Measurements from ENCODE around the gene TBCE. TPM values are rescaled to one million over a fixed set of nuclear protein-coding genes. Genes with fewer than 3 reads are reported as not detected.

TBCE gene
- total RNA-seq, 1 experiment from 2014 or later = 41.6 TPM

DNA sequence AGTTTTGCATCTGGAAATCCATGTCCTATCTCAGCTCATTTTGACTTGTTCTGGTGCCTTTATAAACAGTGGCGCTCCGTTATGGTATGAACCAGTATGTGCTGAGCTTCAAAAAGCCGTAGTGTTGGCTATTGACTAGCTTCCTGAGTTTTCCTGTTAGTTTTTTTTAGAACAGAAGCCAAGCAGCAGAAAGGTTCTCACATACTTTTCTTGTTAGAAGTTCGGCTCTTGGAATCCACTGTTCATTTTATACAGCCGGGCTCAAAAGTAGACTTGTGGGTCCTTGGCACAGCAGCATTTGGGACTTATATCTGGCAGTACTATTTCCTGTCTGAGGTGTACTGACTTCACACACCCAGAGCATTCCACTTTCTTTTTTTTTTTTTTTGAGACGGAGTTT, 63.8 kb downstream of the TBCE start:
- H3K9ac ChIP-seq (ENCODE audit: extremely low read depth, insufficient read length, low read length) = no peak overlapping the region
- H4K91ac ChIP-seq (ENCODE audit: insufficient read length, low read depth, low read length) = no peak overlapping the region
- H2BK120ac ChIP-seq (ENCODE audit: low read depth, low read length, poor library complexity, severe bottlenecking) = no peak overlapping the region
- no peaks in the 10 kb centered on the region for H3K23me2 ChIP-seq (ENCODE audit: insufficient read length, low read depth, low read length, poor library complexity, severe bottlenecking)
- no peaks in the 10 kb centered on the region for H3K27me3 Mint-ChIP-seq (ENCODE audit: low read depth)
- TF ChIP-seq, protein P1, sequence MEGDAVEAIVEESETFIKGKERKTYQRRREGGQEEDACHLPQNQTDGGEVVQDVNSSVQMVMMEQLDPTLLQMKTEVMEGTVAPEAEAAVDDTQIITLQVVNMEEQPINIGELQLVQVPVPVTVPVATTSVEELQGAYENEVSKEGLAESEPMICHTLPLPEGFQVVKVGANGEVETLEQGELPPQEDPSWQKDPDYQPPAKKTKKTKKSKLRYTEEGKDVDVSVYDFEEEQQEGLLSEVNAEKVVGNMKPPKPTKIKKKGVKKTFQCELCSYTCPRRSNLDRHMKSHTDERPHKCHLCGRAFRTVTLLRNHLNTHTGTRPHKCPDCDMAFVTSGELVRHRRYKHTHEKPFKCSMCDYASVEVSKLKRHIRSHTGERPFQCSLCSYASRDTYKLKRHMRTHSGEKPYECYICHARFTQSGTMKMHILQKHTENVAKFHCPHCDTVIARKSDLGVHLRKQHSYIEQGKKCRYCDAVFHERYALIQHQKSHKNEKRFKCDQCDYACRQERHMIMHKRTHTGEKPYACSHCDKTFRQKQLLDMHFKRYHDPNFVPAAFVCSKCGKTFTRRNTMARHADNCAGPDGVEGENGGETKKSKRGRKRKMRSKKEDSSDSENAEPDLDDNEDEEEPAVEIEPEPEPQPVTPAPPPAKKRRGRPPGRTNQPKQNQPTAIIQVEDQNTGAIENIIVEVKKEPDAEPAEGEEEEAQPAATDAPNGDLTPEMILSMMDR (conservative IDR thresholded peaks at IDR 0.05) = no peak
- H4K5ac ChIP-seq (ENCODE audit: insufficient read length, low read depth, low read length) = no peak overlapping the region
- WGBS (ENCODE audit: extremely low coverage, insufficient read length, low lambda C conversion rate) = no CpG with 5 or more reads among the region's 6 CpGs
- H2BK15ac ChIP-seq (ENCODE audit: low read depth, low read length) = no peak overlapping the region
- H3K36me3 Mint-ChIP-seq (ENCODE audit: insufficient read depth in 1 of 3, low read depth in 3 of 3) = peaks cover 7 to 31% (median 15%) of the 10 kb centered on the region in 3 experiments; a peak in 6 of 7 replicates
- no peaks in the 10 kb centered on the region for H3K79me2 ChIP-seq (ENCODE audit: insufficient read depth, low read length)
- H4K8ac ChIP-seq (replicated peaks; ENCODE audit: insufficient read length, low read depth, low read length) = no peak overlapping the region
- no peak for DNase-seq
- no peak overlapping the region for H3K27ac ChIP-seq (ENCODE audit: insufficient read length, low read depth, low read length)
- H2AK5ac ChIP-seq (ENCODE audit: insufficient read length, low read length) = no peak overlapping the region
- no peak overlapping the region for H2AFZ ChIP-seq (ENCODE audit: low read length)
- H2BK12ac ChIP-seq (ENCODE audit: insufficient read length, low read depth, low read length) = no peak overlapping the region
- no peaks in the 10 kb centered on the region for H3K4me1 Mint-ChIP-seq
- H3K56ac ChIP-seq (ENCODE audit: insufficient read length, low read depth, low read length) = no peak overlapping the region
- no peak overlapping the region for H3T11ph ChIP-seq (ENCODE audit: low read length)
- H2BK20ac ChIP-seq (ENCODE audit: low read depth, low read length, poor library complexity, severe bottlenecking) = no peak overlapping the region
- no peak overlapping the region for H3K23ac ChIP-seq (ENCODE audit: insufficient read length, low read depth, low read length)
- no peak overlapping the region for H3K4me2 ChIP-seq (ENCODE audit: insufficient read depth, insufficient read length, low read length)
- no peak overlapping the region for H3K18ac ChIP-seq (ENCODE audit: insufficient read length, low read depth, low read length)
- no peaks in the 10 kb centered on the region for H3K79me1 ChIP-seq (ENCODE audit: insufficient read depth, low read depth, low read length, poor library complexity, severe bottlenecking)
- peak overlapping the region in 1 of 3 experiments; percentile 23; a peak in 1 of 7 replicates for H3K27ac Mint-ChIP-seq
- no peak overlapping the region for H3K14ac ChIP-seq (ENCODE audit: insufficient read depth, low read length)
- H3K27me3 ChIP-seq (ENCODE audit: insufficient read depth, low read length) = no peaks in the 10 kb centered on the region
- no peaks in the 10 kb centered on the region for H3K9me3 Mint-ChIP-seq
- no peaks in the 10 kb centered on the region for H3K4me1 ChIP-seq (ENCODE audit: insufficient read depth, low read length)
- H3K9me3 ChIP-seq (ENCODE audit: control insufficient read depth, low read depth, low read length) = no peaks in the 10 kb centered on the region
- H2BK5ac ChIP-seq (ENCODE audit: insufficient read length, low read length) = no peak overlapping the region
- no peak overlapping the region for H3K4ac ChIP-seq (ENCODE audit: low read depth, low read length)
- H4K20me1 ChIP-seq (ENCODE audit: control insufficient read depth, insufficient read depth, insufficient read length) = no peaks in the 10 kb centered on the region
- H3K4me3 Mint-ChIP-seq = no peak overlapping the region
